ENCODE results near the gene CHMP3.
A peak's percentile ranks its signal among the peaks of the same experiment; 100 is the strongest.
"Not testable (repeated sequence)": the region's sequence is repeated elsewhere in the genome, so short reads cannot be mapped to it uniquely, and the experiment has no call there.

Gene CHMP3

GRCh38 chr2:86512034-86512433, 51.2 kb downstream of the CHMP3 start:
- H3K27ac Mint-ChIP-seq = no peak overlapping the region
- H3K9me3 Mint-ChIP-seq = no peaks in the 10 kb centered on the region
- no peak overlapping the region for H3K4me3 Mint-ChIP-seq
- no peaks in the 10 kb centered on the region for H3K4me1 Mint-ChIP-seq (ENCODE audit: low read depth)
- DNase-seq (ENCODE audit: low spot score) = no peak
- H3K27me3 Mint-ChIP-seq (ENCODE audit: low read depth) = no peaks in the 10 kb centered on the region
- peaks cover 34% of the 10 kb centered on the region for H3K36me3 Mint-ChIP-seq (ENCODE audit: low read depth)

- no peak for DNase-seq (ENCODE audit: low spot score)
- no peaks in the 10 kb centered on the region for H3K9me3 Mint-ChIP-seq
- H3K27ac Mint-ChIP-seq = no peak overlapping the region
- H3K36me3 Mint-ChIP-seq (ENCODE audit: low read depth) = peaks cover 37% of the 10 kb centered on the region
- H3K4me1 Mint-ChIP-seq (ENCODE audit: low read depth) = no peaks in the 10 kb centered on the region
- no peak overlapping the region for H3K4me3 Mint-ChIP-seq
- H3K27me3 Mint-ChIP-seq (ENCODE audit: low read depth) = no peaks in the 10 kb centered on the region
Observed at GRCh38 chr2:86510436-86510933, 52.8 kb downstream of the CHMP3 start.

- no peaks in the 10 kb centered on the region for H3K4me1 Mint-ChIP-seq (ENCODE audit: low read depth)
- no peaks in the 10 kb centered on the region for H3K27me3 Mint-ChIP-seq (ENCODE audit: low read depth)
- DNase-seq (ENCODE audit: low spot score) = no peak
- H3K9me3 Mint-ChIP-seq = peaks cover 3% of the 10 kb centered on the region
- H3K4me3 Mint-ChIP-seq = no peak overlapping the region
- peaks cover 52% of the 10 kb centered on the region for H3K36me3 Mint-ChIP-seq (ENCODE audit: low read depth)
- H3K27ac Mint-ChIP-seq = no peak overlapping the region
Observed at GRCh38 chr2:86507600-86507999, 55.6 kb downstream of the CHMP3 start.

- H3K4me1 Mint-ChIP-seq (ENCODE audit: low read depth) = peaks cover 7% of the 10 kb centered on the region
- no peak for DNase-seq (ENCODE audit: low spot score)
- peaks cover 42% of the 10 kb centered on the region for H3K9me3 Mint-ChIP-seq
- H3K27ac Mint-ChIP-seq = no peak overlapping the region
- peaks cover 93% of the 10 kb centered on the region for H3K36me3 Mint-ChIP-seq (ENCODE audit: low read depth)
- no peaks in the 10 kb centered on the region for H3K27me3 Mint-ChIP-seq (ENCODE audit: low read depth)
- no peak overlapping the region for H3K4me3 Mint-ChIP-seq
Observed at GRCh38 chr2:86500325-86501083, 62.7 kb downstream of the CHMP3 start.

GRCh38 chr2:86499326-86499725, 63.9 kb downstream of the CHMP3 start:
- H3K4me1 Mint-ChIP-seq (ENCODE audit: low read depth) = peaks cover 12% of the 10 kb centered on the region
- H3K27me3 Mint-ChIP-seq (ENCODE audit: low read depth) = no peaks in the 10 kb centered on the region
- peaks cover 97% of the 10 kb centered on the region for H3K36me3 Mint-ChIP-seq (ENCODE audit: low read depth)
- no peak for DNase-seq (ENCODE audit: low spot score)
- H3K27ac Mint-ChIP-seq = no peak overlapping the region
- peaks cover 48% of the 10 kb centered on the region for H3K9me3 Mint-ChIP-seq
- H3K4me3 Mint-ChIP-seq = no peak overlapping the region

GRCh38 chr2:86498468-86499260, 64.6 kb downstream of the CHMP3 start:
- Mint-ChIP-seq H3K36me3 (ENCODE audit: low read depth) (peaks cover 99% of the 10 kb centered on the region), H3K27ac (no peak overlapping the region), H3K4me3 (no peak overlapping the region), H3K4me1 (ENCODE audit: low read depth) (peaks cover 12% of the 10 kb centered on the region), H3K9me3 (peaks cover 52% of the 10 kb centered on the region), H3K27me3 (ENCODE audit: low read depth) (no peaks in the 10 kb centered on the region)
- no peak for DNase-seq (ENCODE audit: low spot score)

- Mint-ChIP-seq H3K4me1 (ENCODE audit: low read depth) (peaks cover 12% of the 10 kb centered on the region), H3K36me3 (ENCODE audit: low read depth) (peaks cover 95% of the 10 kb centered on the region), H3K9me3 (peaks cover 43% of the 10 kb centered on the region)
- not testable (repeated sequence) for H3K27ac Mint-ChIP-seq; H3K4me3 Mint-ChIP-seq; DNase-seq (ENCODE audit: low spot score); H3K27me3 Mint-ChIP-seq (ENCODE audit: low read depth)
Observed at GRCh38 chr2:86496391-86496790, 66.9 kb downstream of the CHMP3 start.

- H3K4me1 Mint-ChIP-seq (ENCODE audit: low read depth) = peaks cover 12% of the 10 kb centered on the region
- peaks cover 88% of the 10 kb centered on the region for H3K36me3 Mint-ChIP-seq (ENCODE audit: low read depth)
- no peak overlapping the region for H3K4me3 Mint-ChIP-seq
- H3K27ac Mint-ChIP-seq = no peak overlapping the region
- peaks cover 15% of the 10 kb centered on the region for H3K9me3 Mint-ChIP-seq
- no peaks in the 10 kb centered on the region for H3K27me3 Mint-ChIP-seq (ENCODE audit: low read depth)
- DNase-seq (ENCODE audit: low spot score) = no peak
Observed at GRCh38 chr2:86492048-86492453, 71.2 kb downstream of the CHMP3 start.

GRCh38 chr2:86491088-86491487, 72.2 kb downstream of the CHMP3 start:
- Mint-ChIP-seq H3K9me3 (peaks cover 13% of the 10 kb centered on the region), H3K27ac (no peak overlapping the region), H3K36me3 (ENCODE audit: low read depth) (peaks cover 87% of the 10 kb centered on the region), H3K4me1 (ENCODE audit: low read depth) (peaks cover 9% of the 10 kb centered on the region), H3K27me3 (ENCODE audit: low read depth) (no peaks in the 10 kb centered on the region), H3K4me3 (no peak overlapping the region)
- DNase-seq (ENCODE audit: low spot score) = no peak

GRCh38 chr2:86490245-86490644, 73.0 kb downstream of the CHMP3 start:
- no peak overlapping the region for H3K27ac Mint-ChIP-seq
- H3K27me3 Mint-ChIP-seq (ENCODE audit: low read depth) = no peaks in the 10 kb centered on the region
- H3K9me3 Mint-ChIP-seq = peaks cover 10% of the 10 kb centered on the region
- no peak overlapping the region for H3K4me3 Mint-ChIP-seq
- peaks cover 87% of the 10 kb centered on the region for H3K36me3 Mint-ChIP-seq (ENCODE audit: low read depth)
- H3K4me1 Mint-ChIP-seq (ENCODE audit: low read depth) = peaks cover 7% of the 10 kb centered on the region
- DNase-seq (ENCODE audit: low spot score) = no peak

- no peak for DNase-seq (ENCODE audit: low spot score)
- H3K27ac Mint-ChIP-seq = no peak overlapping the region
- H3K9me3 Mint-ChIP-seq = peaks cover 5% of the 10 kb centered on the region
- H3K36me3 Mint-ChIP-seq (ENCODE audit: low read depth) = peaks cover 88% of the 10 kb centered on the region
- no peak overlapping the region for H3K4me3 Mint-ChIP-seq
- H3K4me1 Mint-ChIP-seq (ENCODE audit: low read depth) = peaks cover 9% of the 10 kb centered on the region
- no peaks in the 10 kb centered on the region for H3K27me3 Mint-ChIP-seq (ENCODE audit: low read depth)
Observed at GRCh38 chr2:86489542-86489941, 73.7 kb downstream of the CHMP3 start.

GRCh38 chr2:86488561-86489250, 74.5 kb downstream of the CHMP3 start:
- peaks cover 8% of the 10 kb centered on the region for H3K4me1 Mint-ChIP-seq (ENCODE audit: low read depth)
- no peak overlapping the region for H3K27ac Mint-ChIP-seq
- H3K4me3 Mint-ChIP-seq = no peak overlapping the region
- no peak for DNase-seq (ENCODE audit: low spot score)
- no peaks in the 10 kb centered on the region for H3K27me3 Mint-ChIP-seq (ENCODE audit: low read depth)
- H3K9me3 Mint-ChIP-seq = no peaks in the 10 kb centered on the region
- peaks cover 87% of the 10 kb centered on the region for H3K36me3 Mint-ChIP-seq (ENCODE audit: low read depth)

- H3K4me1 Mint-ChIP-seq (ENCODE audit: low read depth) = peaks cover 11% of the 10 kb centered on the region
- no peak overlapping the region for H3K27ac Mint-ChIP-seq
- peaks cover 91% of the 10 kb centered on the region for H3K36me3 Mint-ChIP-seq (ENCODE audit: low read depth)
- H3K4me3 Mint-ChIP-seq = no peak overlapping the region
- DNase-seq (ENCODE audit: low spot score) = no peak
- H3K9me3 Mint-ChIP-seq = no peaks in the 10 kb centered on the region
- no peaks in the 10 kb centered on the region for H3K27me3 Mint-ChIP-seq (ENCODE audit: low read depth)
Observed at GRCh38 chr2:86487062-86487461, 76.2 kb downstream of the CHMP3 start.

- Mint-ChIP-seq H3K4me3 (no peak overlapping the region), H3K36me3 (ENCODE audit: low read depth) (peaks cover 88% of the 10 kb centered on the region)
- DNase-seq (ENCODE audit: low spot score) = no peak
Observed at GRCh38 chr2:86485802-86486201, 77.4 kb downstream of the CHMP3 start.

More at GRCh38 chr2:86485802-86486201, 77.4 kb downstream of the CHMP3 start:
- H3K27ac Mint-ChIP-seq = peak overlapping the region; percentile 42
- peaks cover 15% of the 10 kb centered on the region for H3K4me1 Mint-ChIP-seq (ENCODE audit: low read depth)
- H3K27me3 Mint-ChIP-seq (ENCODE audit: low read depth) = no peaks in the 10 kb centered on the region
- no peaks in the 10 kb centered on the region for H3K9me3 Mint-ChIP-seq

Data from T-helper 2 cell treated with Interferon-gamma antibody and Interleukin-4, amounts not matched to agents 5 μg/mL and 100 μg/mL, for 36 hours (primary cell).